Activated CD8-positive, alpha-beta T cell treated with anti-CD3 and anti-CD28 coated beads, Interleukin-2, amount 10 ng/mL, durations not matched to agents 7 days and 5 days (primary cell): Measurements from ENCODE around the gene ECE2. TPM values are rescaled to one million over a fixed set of nuclear protein-coding genes. Genes with fewer than 3 reads are reported as not detected.

Source experiments
- ATAC-seq: fragments of 150-1000 bp; cut with Tn5 transposase; one replicate; pipeline ENCODE4 v1.10.0; 2021; ENCODE audit warnings: moderate library complexity
- CTCF ChIA-PET: fragments of 350-600 bp; sonication (Branson Sonifier 250); formaldehyde crosslinking; loops from one replicate; lab custom pipeline; 2021; ENCODE audit warnings: antibody characterized with exemption; lab: Charles Lee
- POLR2A ChIA-PET: fragments of 350-600 bp; sonication (Branson Sonifier 250); formaldehyde crosslinking; loops from one replicate; lab custom pipeline; 2021; ENCODE audit warnings: antibody characterized with exemption; lab: Charles Lee
- DNase-seq: peaks from one replicate; pipeline ENCODE4 v3.0.0-alpha.2; 2020
- H3K27ac Mint-ChIP-seq: one replicate; pipeline ENCODE4 v1.8.0; 2021; ENCODE audit warnings: mild to moderate bottlenecking, mixed read lengths
- H3K27me3 Mint-ChIP-seq: one replicate; pipeline ENCODE4 v1.8.0; 2021; ENCODE audit warnings: low read depth, mixed read lengths
- H3K36me3 Mint-ChIP-seq: one replicate; pipeline ENCODE4 v1.8.0; 2021; ENCODE audit warnings: low read depth, mixed read lengths
- H3K4me1 Mint-ChIP-seq: one replicate; pipeline ENCODE4 v1.8.0; 2021; ENCODE audit warnings: low read depth, mixed read lengths
- H3K4me3 Mint-ChIP-seq: one replicate; pipeline ENCODE4 v1.8.0; 2021; ENCODE audit warnings: mild to moderate bottlenecking, mixed read lengths
- H3K9me3 Mint-ChIP-seq: one replicate; pipeline ENCODE4 v1.8.0; 2022; ENCODE audit warnings: mixed read lengths; ENCODE audit not compliant: insufficient read depth
- total RNA-seq, 2 experiments: library from RNA; stranded (reverse); gene quantifications; one replicate each; pipeline ENCODE4 v1.2.3, GENCODE V29; 2021

ECE2 gene
- total RNA-seq, 2 experiments from 2014 or later = not detected

DNA sequence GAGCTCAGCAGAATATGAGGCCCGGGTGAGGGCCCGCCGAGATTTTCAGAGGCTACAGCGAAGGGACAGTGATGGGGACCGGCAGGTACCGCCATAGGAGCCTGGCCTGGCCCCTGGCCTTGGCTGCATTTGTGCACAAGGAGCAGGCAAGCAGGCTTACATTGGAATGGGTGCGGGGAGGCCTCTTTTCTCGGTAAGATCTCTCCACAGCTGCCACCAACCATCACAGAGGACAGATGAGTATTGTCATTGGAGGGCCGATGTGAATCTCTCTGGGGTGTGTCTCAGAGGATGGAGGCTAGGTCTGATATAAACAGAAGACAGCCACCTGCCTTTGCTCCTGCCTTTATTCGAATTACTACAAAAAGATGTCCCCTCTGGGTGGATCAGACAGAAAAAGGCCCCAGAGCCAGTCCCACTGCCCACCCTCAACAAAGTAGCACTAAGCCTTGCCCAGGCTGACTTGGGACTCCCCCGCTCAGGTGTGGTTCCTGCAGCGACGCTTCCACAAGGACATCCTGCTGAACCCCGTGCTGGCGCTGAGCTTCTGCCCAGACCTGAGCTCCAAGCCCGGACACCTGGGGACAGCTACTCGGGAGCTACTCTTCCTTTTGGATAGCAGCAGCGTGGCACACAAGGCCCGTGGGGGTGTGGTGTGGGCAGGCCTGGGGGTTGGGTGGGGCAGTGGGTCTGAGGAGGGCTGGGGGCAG is 41.0 kb upstream of the ECE2 start:
- peaks cover 5% of the 10 kb centered on the region for H3K4me1 Mint-ChIP-seq
- no peaks in the 10 kb centered on the region for H3K9me3 Mint-ChIP-seq
- H3K27ac Mint-ChIP-seq = no peak overlapping the region
- POLR2A ChIA-PET = no interaction called here
- H3K4me3 Mint-ChIP-seq = no peak overlapping the region
- H3K27me3 Mint-ChIP-seq = peaks cover 22% of the 10 kb centered on the region
- DNase-seq = no peak
- CTCF ChIA-PET = no interaction called here
- no peaks in the 10 kb centered on the region for H3K36me3 Mint-ChIP-seq
- ATAC-seq = no peak

DNA sequence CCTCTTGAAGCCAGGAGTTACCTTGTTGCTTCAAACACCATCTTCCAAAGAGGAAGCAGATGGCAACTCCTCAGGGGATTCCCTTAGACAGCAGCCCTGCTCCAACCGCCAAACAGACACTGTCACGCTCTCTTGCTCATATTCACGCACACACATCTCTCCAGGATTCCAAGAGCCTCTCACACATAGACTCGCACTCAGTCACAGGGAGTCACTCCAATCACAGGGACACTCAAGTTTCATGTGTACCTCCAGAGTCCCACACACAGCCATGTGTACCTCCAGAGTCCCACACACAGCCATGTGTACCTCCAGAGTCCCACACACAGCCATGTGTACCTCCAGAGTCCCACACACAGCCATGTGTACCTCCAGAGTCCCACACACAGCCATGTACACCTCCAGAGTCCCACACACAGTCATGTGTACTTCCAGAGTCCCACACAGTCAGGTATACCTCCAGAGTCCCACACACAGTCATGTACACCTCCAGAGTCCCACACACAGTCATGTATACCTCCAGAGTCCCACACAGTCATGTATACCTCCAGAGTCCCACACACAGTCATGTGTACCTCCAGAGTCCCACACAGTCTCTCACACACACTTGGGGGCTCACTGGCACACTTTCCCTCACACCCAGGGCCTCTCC is 40.3 kb upstream of the ECE2 start:
- H3K4me3 Mint-ChIP-seq = no peak overlapping the region
- peaks cover 5% of the 10 kb centered on the region for H3K4me1 Mint-ChIP-seq
- no peak for DNase-seq
- no peaks in the 10 kb centered on the region for H3K36me3 Mint-ChIP-seq
- H3K27me3 Mint-ChIP-seq = peaks cover 22% of the 10 kb centered on the region
- no peaks in the 10 kb centered on the region for H3K9me3 Mint-ChIP-seq
- ChIA-PET POLR2A (interaction anchor here (0.6 kb wide), 1 partner anchor 25 kb away, joined by 3 read pairs; no protein-coding TSS in a partner anchor), CTCF (no interaction called here)
- ATAC-seq = no peak
- H3K27ac Mint-ChIP-seq = no peak overlapping the region

DNA sequence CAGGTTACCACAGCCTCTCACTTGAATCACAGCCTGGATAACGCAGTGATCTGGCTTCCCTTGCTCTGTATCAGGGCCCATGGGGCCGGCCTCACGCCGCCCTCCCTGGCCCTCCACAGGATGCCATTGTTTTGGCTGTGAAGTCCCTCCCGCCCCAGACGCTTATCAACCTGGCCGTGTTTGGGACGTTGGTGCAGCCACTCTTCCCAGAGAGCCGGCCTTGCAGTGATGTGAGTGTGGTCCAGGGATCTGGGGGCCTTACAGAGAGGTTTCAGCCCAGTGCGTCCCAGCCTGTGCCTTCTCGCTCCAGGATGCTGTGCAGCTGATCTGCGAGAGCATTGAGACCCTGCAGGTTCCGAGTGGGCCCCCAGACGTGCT is 39.8 kb upstream of the ECE2 start:
- Mint-ChIP-seq H3K36me3 (no peaks in the 10 kb centered on the region), H3K27ac (no peak overlapping the region), H3K9me3 (no peaks in the 10 kb centered on the region), H3K27me3 (peaks cover 19% of the 10 kb centered on the region), H3K4me1 (peaks cover 3% of the 10 kb centered on the region), H3K4me3 (no peak overlapping the region)
- no peak for ATAC-seq
- ChIA-PET CTCF (interaction anchor here (1.0 to 2.6 kb wide), 2 partner anchors 8 to 14 kb away, joined by 3 to 22 read pairs; partner anchors contain the start of gene EEF1AKMT4), POLR2A (interaction anchor here (0.6 kb wide), 1 partner anchor 25 kb away, joined by 3 read pairs; no protein-coding TSS in a partner anchor)
- DNase-seq = no peak

DNA sequence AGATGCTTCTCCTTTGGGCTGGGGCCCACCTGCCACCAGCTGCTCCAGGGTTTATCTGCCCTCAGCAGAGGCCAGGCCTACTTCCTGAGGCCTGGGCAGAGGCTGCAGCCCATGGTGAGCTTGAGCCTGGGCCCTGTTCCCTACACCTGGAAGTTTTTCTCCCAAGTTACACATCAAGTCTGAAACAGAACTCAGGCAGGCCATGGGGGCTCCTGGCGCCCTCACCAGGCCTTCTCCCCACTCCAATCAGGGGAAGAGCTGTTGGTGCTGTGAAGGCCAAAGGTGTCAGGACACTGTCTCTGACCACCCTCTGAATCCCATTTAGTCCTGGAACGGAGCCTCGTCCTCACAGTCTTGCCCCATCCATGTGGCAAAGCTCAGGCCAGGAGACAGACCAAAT is 39.2 kb upstream of the ECE2 start:
- no peak for ATAC-seq
- no peaks in the 10 kb centered on the region for H3K9me3 Mint-ChIP-seq
- H3K36me3 Mint-ChIP-seq = no peaks in the 10 kb centered on the region
- H3K27me3 Mint-ChIP-seq = peaks cover 13% of the 10 kb centered on the region
- H3K4me3 Mint-ChIP-seq = no peak overlapping the region
- H3K4me1 Mint-ChIP-seq = no peaks in the 10 kb centered on the region
- DNase-seq = no peak
- ChIA-PET POLR2A (no interaction called here), CTCF (interaction anchor here (1.0 to 2.6 kb wide), 3 partner anchors 9 to 341 kb away, joined by 3 to 22 read pairs (median 3); partner anchors contain the start of gene EEF1AKMT4)
- H3K27ac Mint-ChIP-seq = no peak overlapping the region

DNA sequence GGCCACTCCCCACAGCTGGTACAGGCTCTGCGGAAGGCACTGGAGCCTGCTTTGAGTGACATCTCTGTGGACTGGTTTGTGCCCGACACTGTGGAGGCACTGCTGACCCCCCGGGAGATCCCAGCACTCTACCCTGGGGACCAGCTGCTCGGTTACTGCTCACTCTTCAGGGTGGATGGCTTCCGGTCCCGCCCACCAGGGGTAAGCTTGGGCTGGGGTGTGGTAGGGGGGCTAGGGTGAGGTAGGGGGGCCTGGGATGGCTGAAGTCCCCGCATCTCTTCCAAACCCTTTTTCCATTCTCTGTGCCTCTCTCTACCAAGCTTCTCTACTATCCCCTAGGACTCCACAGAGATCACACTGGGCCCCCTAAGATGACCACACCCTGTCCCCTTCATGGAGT is 38.6 kb upstream of the ECE2 start:
- Mint-ChIP-seq H3K4me1 (no peaks in the 10 kb centered on the region), H3K36me3 (peaks cover under 1% of the 10 kb centered on the region), H3K9me3 (no peaks in the 10 kb centered on the region), H3K27me3 (peaks cover 7% of the 10 kb centered on the region), H3K27ac (no peak overlapping the region), H3K4me3 (no peak overlapping the region)
- ChIA-PET POLR2A (no interaction called here), CTCF (interaction anchor here (1.0 to 2.6 kb wide), 5 partner anchors 10 to 341 kb away, joined by 3 to 22 read pairs (median 4); partner anchors contain the start of gene EEF1AKMT4)
- no peak for ATAC-seq
- no peak for DNase-seq

DNA sequence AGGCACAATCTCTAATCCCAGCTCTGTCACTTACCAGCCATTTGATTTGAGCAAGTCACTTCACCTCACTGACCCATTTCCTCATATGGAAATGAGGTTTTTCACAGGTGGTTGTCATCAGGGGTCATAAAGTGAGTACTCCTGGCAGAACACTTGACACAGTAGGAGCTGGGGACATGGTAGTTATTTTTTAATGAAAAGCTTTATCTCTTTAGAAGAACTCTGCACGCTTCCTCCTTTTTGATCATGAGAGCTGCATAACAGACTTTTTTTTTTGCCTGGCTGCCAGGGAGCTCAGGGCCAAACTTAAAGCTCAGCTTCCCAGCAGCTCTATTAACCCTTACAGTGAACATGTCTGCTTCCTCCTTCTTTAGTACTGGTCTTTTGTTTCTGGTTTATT is 38.0 kb upstream of the ECE2 start:
- Mint-ChIP-seq H3K4me1 (no peaks in the 10 kb centered on the region), H3K4me3 (no peak overlapping the region), H3K36me3 (peaks cover 7% of the 10 kb centered on the region), H3K9me3 (no peaks in the 10 kb centered on the region), H3K27me3 (peaks cover 3% of the 10 kb centered on the region), H3K27ac (no peak overlapping the region)
- CTCF ChIA-PET = interaction anchor here (1.0 to 2.6 kb wide), 5 partner anchors 10 to 342 kb away, joined by 3 to 22 read pairs (median 4); no protein-coding TSS in a partner anchor
- POLR2A ChIA-PET = no interaction called here
- DNase-seq = no peak
- no peak for ATAC-seq

DNA sequence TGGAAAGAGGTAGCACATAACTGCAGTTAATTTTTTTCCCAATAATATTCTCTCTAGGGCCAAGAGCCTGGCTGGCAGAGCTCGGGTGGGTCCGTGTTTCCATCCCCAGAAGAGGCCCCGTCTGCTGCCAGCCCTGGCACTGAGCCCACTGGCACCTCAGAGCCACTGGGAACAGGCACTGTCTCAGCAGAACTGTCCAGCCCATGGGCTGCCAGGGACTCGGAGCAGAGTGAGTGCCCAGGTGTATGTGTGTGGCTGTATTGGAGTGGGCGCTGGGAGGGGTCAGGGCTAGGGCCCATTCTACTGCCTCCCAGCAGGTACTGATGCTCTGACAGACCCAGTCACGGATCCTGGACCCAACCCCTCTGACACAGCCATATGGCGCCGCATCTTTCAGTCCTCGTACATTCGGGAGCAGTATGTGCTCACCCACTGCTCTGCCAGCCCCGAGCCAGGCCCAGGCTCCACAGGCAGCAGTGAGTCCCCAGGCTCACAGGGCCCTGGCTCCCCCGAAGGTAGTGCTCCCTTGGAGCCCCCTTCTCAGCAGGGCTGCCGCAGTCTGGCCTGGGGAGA is 37.5 kb upstream of the ECE2 start:
- POLR2A ChIA-PET = no interaction called here
- DNase-seq (no peak), ATAC-seq (no peak)
- Mint-ChIP-seq H3K27me3 (no peaks in the 10 kb centered on the region), H3K9me3 (no peaks in the 10 kb centered on the region), H3K27ac (no peak overlapping the region), H3K36me3 (peaks cover 12% of the 10 kb centered on the region), H3K4me3 (no peak overlapping the region), H3K4me1 (no peaks in the 10 kb centered on the region)
- CTCF ChIA-PET = interaction anchor here (1.0 to 2.6 kb wide), 5 partner anchors 11 to 343 kb away, joined by 3 to 22 read pairs (median 4); no protein-coding TSS in a partner anchor

DNA sequence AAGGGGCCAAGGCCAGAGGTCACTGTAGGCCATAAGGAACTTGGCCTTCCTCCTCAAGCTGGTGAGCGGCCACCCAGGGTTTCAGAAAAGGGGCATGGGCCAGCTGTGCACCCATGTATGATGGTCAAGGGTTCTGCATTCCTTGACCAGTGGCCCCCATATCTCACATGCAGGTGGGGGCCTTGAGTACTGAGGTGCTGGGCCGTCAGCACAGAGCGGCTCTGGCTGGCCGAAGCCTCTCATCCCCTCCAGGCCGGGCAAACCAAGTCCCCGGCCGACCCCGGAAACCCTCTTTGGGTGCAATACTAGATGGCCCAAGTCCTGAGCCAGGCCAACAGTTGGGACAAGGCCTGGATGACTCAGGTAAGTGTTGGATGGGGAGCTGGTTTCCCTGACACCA is 36.6 kb upstream of the ECE2 start:
- ChIA-PET CTCF (interaction anchor here (1.8 to 2.2 kb wide), 2 partner anchors 11 to 12 kb away, joined by 7 to 15 read pairs; partner anchors contain the start of gene EEF1AKMT4), POLR2A (interaction anchor here (1.3 kb wide), 1 partner anchor 11 kb away, joined by 3 read pairs; no protein-coding TSS in a partner anchor)
- Mint-ChIP-seq H3K4me1 (no peaks in the 10 kb centered on the region), H3K27me3 (no peaks in the 10 kb centered on the region), H3K9me3 (no peaks in the 10 kb centered on the region), H3K27ac (no peak overlapping the region), H3K36me3 (peaks cover 12% of the 10 kb centered on the region), H3K4me3 (no peak overlapping the region)
- ATAC-seq (no peak), DNase-seq (no peak)

DNA sequence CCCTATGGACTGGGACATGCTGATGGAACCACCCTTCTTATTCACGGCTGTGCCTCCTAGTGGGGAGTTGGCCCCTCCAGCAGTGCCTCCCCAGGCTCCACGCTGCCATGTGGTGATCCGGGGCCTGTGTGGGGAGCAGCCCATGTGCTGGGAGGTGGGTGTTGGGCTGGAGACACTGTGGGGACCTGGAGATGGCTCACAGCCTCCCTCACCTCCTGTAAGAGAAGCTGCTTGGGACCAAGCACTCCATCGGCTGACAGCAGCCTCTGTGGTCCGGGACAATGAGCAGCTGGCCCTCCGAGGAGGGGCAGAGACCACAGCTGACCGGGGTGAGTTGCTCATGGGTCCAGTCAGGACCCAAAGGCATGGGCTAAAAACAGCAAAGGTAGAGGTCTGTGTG is 36.1 kb upstream of the ECE2 start:
- Mint-ChIP-seq H3K36me3 (peaks cover 15% of the 10 kb centered on the region), H3K9me3 (no peaks in the 10 kb centered on the region), H3K27me3 (no peaks in the 10 kb centered on the region), H3K4me3 (no peak overlapping the region), H3K4me1 (no peaks in the 10 kb centered on the region), H3K27ac (no peak overlapping the region)
- no peak for ATAC-seq
- ChIA-PET CTCF (interaction anchor here (0.7 to 2.2 kb wide), 3 partner anchors 10 to 335 kb away, joined by 3 to 15 read pairs (median 7); partner anchors contain the start of gene EEF1AKMT4), POLR2A (interaction anchor here (1.3 kb wide), 1 partner anchor 11 kb away, joined by 3 read pairs; no protein-coding TSS in a partner anchor)
- DNase-seq = no peak

DNA sequence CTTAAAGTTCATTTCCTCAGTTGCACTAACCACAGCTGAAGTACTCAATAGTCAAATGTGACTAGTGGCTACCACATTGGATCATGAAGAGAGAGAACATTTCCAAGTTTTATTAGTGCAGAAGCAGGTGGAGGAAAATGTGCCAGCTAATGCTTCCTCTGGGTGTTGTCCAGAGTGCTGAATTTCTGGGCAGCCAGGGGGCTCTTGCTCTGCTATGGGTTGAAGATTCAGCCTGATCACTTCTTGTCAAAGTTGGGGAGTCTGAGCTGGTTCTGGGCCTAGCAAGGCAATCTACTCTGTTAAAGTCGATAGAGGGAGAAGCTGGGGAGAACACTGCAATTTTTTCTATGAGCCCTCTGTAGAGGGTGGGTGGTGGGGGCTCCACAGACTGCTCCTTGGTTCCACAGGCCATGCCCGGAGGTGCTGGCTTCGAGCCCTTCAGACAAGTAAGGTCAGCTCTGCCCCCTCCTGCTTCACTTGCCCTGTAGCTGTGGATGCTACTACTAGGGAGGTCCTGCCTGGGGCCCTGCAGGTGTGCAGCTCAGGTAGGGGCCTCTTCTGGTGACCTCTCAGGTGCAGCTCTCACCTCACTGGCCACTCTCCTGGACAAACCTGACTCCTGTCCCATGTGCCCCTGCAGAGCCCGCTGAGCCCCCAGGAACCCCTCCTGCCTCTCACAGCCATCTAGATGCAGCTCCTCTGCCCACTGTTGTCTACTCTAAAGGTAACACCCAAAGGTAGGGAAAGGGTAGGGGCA is 35.3 kb upstream of the ECE2 start:
- peak; percentile 40 for DNase-seq
- Mint-ChIP-seq H3K27ac (no peak overlapping the region), H3K36me3 (peaks cover 21% of the 10 kb centered on the region), H3K9me3 (no peaks in the 10 kb centered on the region), H3K4me3 (no peak overlapping the region), H3K27me3 (no peaks in the 10 kb centered on the region), H3K4me1 (no peaks in the 10 kb centered on the region)
- CTCF ChIA-PET = interaction anchor here (0.7 to 2.2 kb wide), 3 partner anchors 9 to 336 kb away, joined by 3 to 15 read pairs (median 7); partner anchors contain the start of gene EEF1AKMT4
- peak; percentile 40 for ATAC-seq
- POLR2A ChIA-PET = interaction anchor here (1.3 kb wide), 1 partner anchor 12 kb away, joined by 3 read pairs; no protein-coding TSS in a partner anchor

DNA sequence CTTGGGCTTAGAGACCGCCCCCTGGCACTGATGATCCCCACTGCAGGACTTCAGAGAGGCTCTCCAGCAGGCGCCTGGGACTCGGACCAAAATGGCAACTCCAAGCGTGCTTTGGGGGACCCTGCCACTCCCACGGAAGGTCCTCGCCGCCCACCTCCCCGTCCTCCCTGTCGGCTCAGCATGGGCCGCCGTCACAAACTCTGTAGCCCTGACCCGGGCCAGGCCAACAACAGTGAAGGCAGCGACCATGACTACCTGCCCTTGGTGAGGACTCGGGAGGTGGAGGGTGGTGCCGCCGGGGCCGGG is 34.7 kb upstream of the ECE2 start:
- Mint-ChIP-seq H3K9me3 (no peaks in the 10 kb centered on the region), H3K36me3 (peaks cover 21% of the 10 kb centered on the region), H3K4me3 (no peak overlapping the region), H3K27ac (no peak overlapping the region), H3K4me1 (no peaks in the 10 kb centered on the region), H3K27me3 (no peaks in the 10 kb centered on the region)
- ATAC-seq (no peak), DNase-seq (no peak)
- ChIA-PET CTCF (interaction anchor here (1.8 to 2.2 kb wide), 2 partner anchors 9 to 14 kb away, joined by 7 to 15 read pairs; partner anchors contain the start of gene EEF1AKMT4), POLR2A (no interaction called here)
